Testis (tissue), 2 donors: Measurements from ENCODE around the gene TMEM86A.

Experiments used
- CTCF ChIP-seq, 3 experiments: fragments of 450-650 bp in 2 of 3; fragments of 200-600 bp in 1 of 3; sonication (generic) in 1 of 3; IDR thresholded peaks; one replicate each; pipeline ENCODE4 v1.5.1; 2016 to 2019; ENCODE audit warnings: antibody characterized with exemption in 3 of 3, mild to moderate bottlenecking in 2 of 3, moderate library complexity in 1 of 3
- POLR2A ChIP-seq: fragments of 450-650 bp; IDR thresholded peaks from one replicate; pipeline ENCODE4 v1.6.1; 2017; ENCODE audit warnings: antibody characterized with exemption, mild to moderate bottlenecking, moderate library complexity

DNA sequence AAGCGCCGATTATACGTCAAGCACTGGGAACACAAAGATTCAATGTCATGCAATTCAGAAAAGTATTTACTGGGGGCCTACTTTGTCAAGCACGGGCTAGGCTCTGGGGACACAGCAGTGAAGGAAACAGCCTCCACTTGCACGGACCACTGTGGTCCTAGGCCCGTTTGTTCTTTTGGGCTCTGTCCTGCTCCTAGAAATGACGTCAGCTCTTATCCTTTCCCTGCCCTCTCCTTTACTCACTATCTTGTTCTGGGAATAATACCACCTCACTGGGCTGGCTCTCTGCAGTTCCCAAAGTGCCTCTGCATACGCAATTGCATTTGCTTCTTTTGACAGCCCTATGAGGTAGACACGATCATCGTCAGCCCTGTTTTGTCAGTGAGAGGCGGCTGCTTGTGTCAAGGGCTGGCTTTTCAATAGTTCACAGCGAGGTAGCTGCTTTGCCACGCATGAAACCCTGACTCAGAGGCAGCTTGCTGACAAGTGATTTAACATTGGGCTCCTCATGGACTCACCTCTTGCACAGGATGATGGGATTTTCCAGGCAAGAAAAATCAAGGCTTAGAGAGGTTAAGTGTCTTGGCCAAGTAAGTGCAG, 50.3 kb downstream of the TMEM86A start:
- TF ChIP-seq CTCF (IDR thresholded peaks at IDR 0.05) (no peak), POLR2A (no peak)
